ENCODE measurements around the gene ZCCHC4.
"Not testable (repeated sequence)": the region's sequence is repeated elsewhere in the genome, so short reads cannot be mapped to it uniquely, and the experiment has no call there.

The ZCCHC4 gene

GRCh38 chr4:25320773-25321172 is 8.2 kb downstream of the ZCCHC4 start:
- DNase-seq (ENCODE audit: low read depth) = no peak

GRCh38 chr4:25321703-25322102 is 9.1 kb downstream of the ZCCHC4 start:
- no peak for DNase-seq (ENCODE audit: low read depth)

- DNase-seq (ENCODE audit: low read depth) = not testable (repeated sequence)
Measured at GRCh38 chr4:25328463-25328862, 15.9 kb downstream of the ZCCHC4 start.

GRCh38 chr4:25330335-25330734 is 17.8 kb downstream of the ZCCHC4 start:
- no peak for DNase-seq (ENCODE audit: low read depth)

GRCh38 chr4:25330905-25331808 is 18.6 kb downstream of the ZCCHC4 start:
- DNase-seq (ENCODE audit: low read depth) = no peak

GRCh38 chr4:25343671-25344070 is 31.1 kb downstream of the ZCCHC4 start:
- no peak for DNase-seq (ENCODE audit: low read depth)

- no peak for DNase-seq (ENCODE audit: low read depth)
Measured at GRCh38 chr4:25345744-25346143, 33.2 kb downstream of the ZCCHC4 start.

- no peak for DNase-seq (ENCODE audit: low read depth)
Measured at GRCh38 chr4:25346913-25347312, 34.3 kb downstream of the ZCCHC4 start.

GRCh38 chr4:25347473-25347872 is 34.9 kb downstream of the ZCCHC4 start:
- DNase-seq (ENCODE audit: low read depth) = no peak

GRCh38 chr4:25347971-25348370 is 35.4 kb downstream of the ZCCHC4 start:
- DNase-seq (ENCODE audit: low read depth) = no peak

- DNase-seq (ENCODE audit: low read depth) = no peak
Measured at GRCh38 chr4:25350561-25350960, 38.0 kb downstream of the ZCCHC4 start.

- DNase-seq (ENCODE audit: low read depth) = no peak
Measured at GRCh38 chr4:25351777-25352416, 39.3 kb downstream of the ZCCHC4 start.

GRCh38 chr4:25356068-25356467 is 43.5 kb downstream of the ZCCHC4 start:
- DNase-seq (ENCODE audit: low read depth) = no peak

- no peak for DNase-seq (ENCODE audit: low read depth)
Measured at GRCh38 chr4:25358515-25359275, 46.1 kb downstream of the ZCCHC4 start.

GRCh38 chr4:25361253-25361652 is 48.7 kb downstream of the ZCCHC4 start:
- DNase-seq (ENCODE audit: low read depth) = no peak

- no peak for DNase-seq (ENCODE audit: low read depth)
Measured at GRCh38 chr4:25367004-25367621, 54.5 kb downstream of the ZCCHC4 start.

- DNase-seq (ENCODE audit: low read depth) = no peak
Measured at GRCh38 chr4:25367877-25368276, 55.3 kb downstream of the ZCCHC4 start.

GRCh38 chr4:25368315-25368714 is 55.7 kb downstream of the ZCCHC4 start:
- no peak for DNase-seq (ENCODE audit: low read depth)

- no peak for DNase-seq (ENCODE audit: low read depth)
Measured at GRCh38 chr4:25370242-25370641, 57.7 kb downstream of the ZCCHC4 start.

- DNase-seq (ENCODE audit: low read depth) = not testable (repeated sequence)
Measured at GRCh38 chr4:25372549-25372948, 60.0 kb downstream of the ZCCHC4 start.

- DNase-seq (ENCODE audit: low read depth) = peak; percentile 98
Measured at GRCh38 chr4:25376754-25377571, 64.4 kb downstream of the ZCCHC4 start, which contains the start of gene ANAPC4. Gene ANAPC4, plus strand, starts transcription at chr4:25377263. Its CDS starts 165 bp downstream, at chr4:25377428.
